H9 (cell line): ENCODE measurements around the gene PJA1. TPM values are rescaled to one million over a fixed set of nuclear protein-coding genes. Genes with fewer than 3 reads are reported as not detected.

Experiments used
- DNase-seq: peaks from one replicate; pipeline ENCODE4 v3.0.0-alpha.2; 2017
- H2AFZ ChIP-seq: one replicate; pipeline ENCODE4 v1.6.1; 2013; ENCODE audit warnings: mild to moderate bottlenecking, low read length, control low read depth, moderate library complexity
- H2AK5ac ChIP-seq: 2 replicates; pipeline ENCODE4 v1.6.1; 2013; ENCODE audit warnings: low read length, control low read depth, mixed read lengths; ENCODE audit not compliant: insufficient read length
- H2BK120ac ChIP-seq: one replicate; pipeline ENCODE4 v1.6.1; 2013; ENCODE audit warnings: low read depth, mild to moderate bottlenecking, low read length, control low read depth, inconsistent platforms; ENCODE audit not compliant: poor library complexity, severe bottlenecking
- H2BK12ac ChIP-seq: 2 replicates; pipeline ENCODE4 v1.6.1; 2013; ENCODE audit warnings: low read length, control low read depth, mixed read lengths, low read depth; ENCODE audit not compliant: insufficient read length
- H2BK15ac ChIP-seq: 2 replicates; pipeline ENCODE4 v1.6.1; 2013; ENCODE audit warnings: low read depth, low read length, control low read depth
- H2BK20ac ChIP-seq: one replicate; pipeline ENCODE4 v1.6.1; 2013; ENCODE audit warnings: low read depth, mild to moderate bottlenecking, low read length, control low read depth, inconsistent platforms; ENCODE audit not compliant: poor library complexity, severe bottlenecking
- H2BK5ac ChIP-seq: 2 replicates; pipeline ENCODE4 v1.6.1; 2013; ENCODE audit warnings: low read length, control low read depth, mixed read lengths; ENCODE audit not compliant: insufficient read length
- H3K14ac ChIP-seq: 2 replicates; pipeline ENCODE4 v1.6.1; 2013; ENCODE audit warnings: low read length, control low read depth; ENCODE audit not compliant: insufficient read depth
- H3K18ac ChIP-seq: 2 replicates; pipeline ENCODE4 v1.6.1; 2013; ENCODE audit warnings: low read depth, mild to moderate bottlenecking, mixed read lengths, low read length, control low read depth; ENCODE audit not compliant: insufficient read length
- H3K23ac ChIP-seq: 2 replicates; pipeline ENCODE4 v1.6.1; 2013; ENCODE audit warnings: low read length, control low read depth, mixed read lengths, low read depth; ENCODE audit not compliant: insufficient read length
- H3K23me2 ChIP-seq: 2 replicates; pipeline ENCODE4 v1.6.1; 2013; ENCODE audit warnings: low read depth, mild to moderate bottlenecking, mixed read lengths, low read length, control low read depth; ENCODE audit not compliant: insufficient read length, poor library complexity, severe bottlenecking
- H3K27ac ChIP-seq: 2 replicates; pipeline ENCODE4 v1.5.1; 2013; ENCODE audit warnings: low read length, control low read depth, mixed read lengths, low read depth; ENCODE audit not compliant: insufficient read length
- H3K27me3 ChIP-seq: 2 replicates; pipeline ENCODE4 v1.6.1; 2013; ENCODE audit warnings: low read length, control low read depth, inconsistent platforms; ENCODE audit not compliant: insufficient read depth
- H3K4ac ChIP-seq: 2 replicates; pipeline ENCODE4 v1.6.1; 2013; ENCODE audit warnings: low read depth, mild to moderate bottlenecking, control low read depth, inconsistent platforms, low read length, moderate library complexity
- H3K4me1 ChIP-seq: 2 replicates; pipeline ENCODE4 v1.6.1; 2013; ENCODE audit warnings: low read length, control low read depth, inconsistent platforms; ENCODE audit not compliant: insufficient read depth
- H3K4me2 ChIP-seq: 2 replicates; pipeline ENCODE4 v1.6.1; 2013; ENCODE audit warnings: low read length, control low read depth, mixed read lengths; ENCODE audit not compliant: insufficient read length, insufficient read depth
- H3K56ac ChIP-seq: 2 replicates; pipeline ENCODE4 v1.6.1; 2013; ENCODE audit warnings: low read depth, mild to moderate bottlenecking, mixed read lengths, low read length, control low read depth; ENCODE audit not compliant: insufficient read length
- H3K79me1 ChIP-seq: 2 replicates; pipeline ENCODE4 v1.6.1; 2013; ENCODE audit warnings: low read depth, mild to moderate bottlenecking, moderate library complexity, low read length, control low read depth, inconsistent platforms; ENCODE audit not compliant: insufficient read depth, poor library complexity, severe bottlenecking
- H3K79me2 ChIP-seq: 2 replicates; pipeline ENCODE4 v1.6.1; 2013; ENCODE audit warnings: low read length, control low read depth, inconsistent platforms; ENCODE audit not compliant: insufficient read depth
- H3K9ac ChIP-seq: 2 replicates; pipeline ENCODE4 v1.6.1; 2013; ENCODE audit warnings: low read length, control low read depth, mixed read lengths; ENCODE audit not compliant: insufficient read length; ENCODE audit errors: extremely low read depth
- H3K9me3 ChIP-seq: one replicate; pipeline ENCODE4 v1.6.1; 2013; ENCODE audit warnings: low read depth, low read length, inconsistent platforms; ENCODE audit not compliant: control insufficient read depth
- H3T11ph ChIP-seq: one replicate; pipeline ENCODE4 v1.6.1; 2013; ENCODE audit warnings: mild to moderate bottlenecking, low read length, control low read depth, inconsistent platforms
- H4K20me1 ChIP-seq: one replicate; pipeline ENCODE4 v1.6.1; 2013; ENCODE audit not compliant: control insufficient read depth, insufficient read length, insufficient read depth
- H4K5ac ChIP-seq: 2 replicates; pipeline ENCODE4 v1.6.1; 2013; ENCODE audit warnings: low read depth, mild to moderate bottlenecking, mixed read lengths, low read length, control low read depth; ENCODE audit not compliant: insufficient read length
- H4K8ac ChIP-seq: replicated peaks from 2 replicates; pipeline ENCODE4 v1.6.1; 2013; ENCODE audit warnings: low read length, control low read depth, mixed read lengths, low read depth; ENCODE audit not compliant: insufficient read length
- H4K91ac ChIP-seq: 2 replicates; pipeline ENCODE4 v1.6.1; 2013; ENCODE audit warnings: low read depth, mild to moderate bottlenecking, moderate library complexity, mixed read lengths, low read length, control low read depth; ENCODE audit not compliant: insufficient read length
- H3K27ac Mint-ChIP-seq, 3 experiments: 2 replicates in 2 of 3; 3 replicates in 1 of 3; pipeline ENCODE4 v1.8.0; 2020 to 2021; ENCODE audit warnings: mixed read lengths in 3 of 3, mild to moderate bottlenecking in 1 of 3, moderate library complexity in 1 of 3
- H3K27me3 Mint-ChIP-seq: 2 replicates; pipeline ENCODE4 v1.8.0; 2021; ENCODE audit warnings: low read depth, mild to moderate bottlenecking, moderate library complexity, mixed read lengths
- H3K36me3 Mint-ChIP-seq, 3 experiments: 2 replicates in 2 of 3; 3 replicates in 1 of 3; pipeline ENCODE4 v1.8.0; 2020 to 2021; ENCODE audit warnings: low read depth in 3 of 3, mixed read lengths in 3 of 3; ENCODE audit not compliant: insufficient read depth in 1 of 3
- H3K4me1 Mint-ChIP-seq, 2 experiments: 2 replicates each; pipeline ENCODE4 v1.8.0; 2020; ENCODE audit warnings: mixed read lengths in 2 of 2
- H3K4me3 Mint-ChIP-seq, 2 experiments: 2 replicates in 1 of 2; 3 replicates in 1 of 2; pipeline ENCODE4 v1.8.0; 2020 to 2021; ENCODE audit warnings: mild to moderate bottlenecking in 2 of 2, mixed read lengths in 2 of 2, moderate library complexity in 1 of 2
- H3K9me3 Mint-ChIP-seq, 2 experiments: 2 replicates in 1 of 2; 3 replicates in 1 of 2; pipeline ENCODE4 v1.8.0; 2020; ENCODE audit warnings: mild to moderate bottlenecking in 2 of 2, mixed read lengths in 2 of 2, moderate library complexity in 1 of 2
- WGBS: extraction: QIAGEN DNeasy Blood & Tissue Kit; methylation state at CpG from one replicate; pipeline ENCODE4 v1.1.7; 2013; ENCODE audit warnings: missing lambda C conversion rate, low lambda C conversion rate, mixed read lengths; ENCODE audit not compliant: insufficient read length; ENCODE audit errors: extremely low coverage; 5-methylcytosine and 5-hydroxymethylcytosine counted together
- total RNA-seq: library from RNA; stranded (reverse); gene quantifications from 2 replicates; pipeline ENCODE4 v1.2.1, GENCODE V29; 2021
- TF ChIP-seq, protein P1 (sequence below): fragments of 200-600 bp; sonication (generic); conservative IDR thresholded peaks from 3 replicates; pipeline ENCODE4 v1.8.0; 2021; ENCODE audit warnings: antibody characterized with exemption, mild to moderate bottlenecking

The PJA1 gene
- total RNA-seq, 1 experiment from 2014 or later = 41.4 TPM

DNA sequence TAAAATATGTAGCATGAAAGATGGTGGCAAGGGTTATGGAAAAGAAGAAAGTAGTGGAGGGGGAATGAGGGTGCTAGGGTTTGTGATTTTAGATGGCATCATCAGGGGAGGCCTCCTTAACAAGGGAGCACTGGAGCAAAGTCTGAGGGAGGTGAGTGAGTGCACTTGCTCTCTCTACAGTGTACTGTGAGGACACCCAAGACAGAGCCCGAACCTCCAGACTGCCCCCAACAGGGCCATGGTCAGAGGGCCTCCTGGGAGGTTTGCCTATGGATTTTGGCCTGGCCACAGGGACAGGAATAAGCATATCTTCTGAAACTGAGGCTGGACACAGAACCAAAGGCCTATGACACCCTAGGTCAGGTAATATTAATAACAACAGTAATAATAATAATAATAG lies 21.4 kb upstream of the PJA1 start:
- H3K23ac ChIP-seq = no peak overlapping the region
- H3K14ac ChIP-seq = no peak overlapping the region
- no CpG with 5 or more reads among the region's 1 CpG for WGBS
- H3K4me1 ChIP-seq = no peaks in the 10 kb centered on the region
- no peak overlapping the region for H2BK120ac ChIP-seq
- H3K27me3 Mint-ChIP-seq = peaks cover 20% of the 10 kb centered on the region
- no peaks in the 10 kb centered on the region for H3K79me2 ChIP-seq
- H3K27ac ChIP-seq = no peak overlapping the region
- H3K9me3 ChIP-seq = no peaks in the 10 kb centered on the region
- H4K8ac ChIP-seq = no peak overlapping the region
- no peak overlapping the region for H3K4ac ChIP-seq
- no peak overlapping the region for H2BK12ac ChIP-seq
- no peak overlapping the region for H2AK5ac ChIP-seq
- H3K27ac Mint-ChIP-seq = no peak overlapping the region
- no peak overlapping the region for H2AFZ ChIP-seq
- H3K4me1 Mint-ChIP-seq = peaks cover 6 to 10% of the 10 kb centered on the region in 2 experiments
- no peaks in the 10 kb centered on the region for H3K79me1 ChIP-seq
- H3K9ac ChIP-seq = no peak overlapping the region
- TF ChIP-seq, protein P1, sequence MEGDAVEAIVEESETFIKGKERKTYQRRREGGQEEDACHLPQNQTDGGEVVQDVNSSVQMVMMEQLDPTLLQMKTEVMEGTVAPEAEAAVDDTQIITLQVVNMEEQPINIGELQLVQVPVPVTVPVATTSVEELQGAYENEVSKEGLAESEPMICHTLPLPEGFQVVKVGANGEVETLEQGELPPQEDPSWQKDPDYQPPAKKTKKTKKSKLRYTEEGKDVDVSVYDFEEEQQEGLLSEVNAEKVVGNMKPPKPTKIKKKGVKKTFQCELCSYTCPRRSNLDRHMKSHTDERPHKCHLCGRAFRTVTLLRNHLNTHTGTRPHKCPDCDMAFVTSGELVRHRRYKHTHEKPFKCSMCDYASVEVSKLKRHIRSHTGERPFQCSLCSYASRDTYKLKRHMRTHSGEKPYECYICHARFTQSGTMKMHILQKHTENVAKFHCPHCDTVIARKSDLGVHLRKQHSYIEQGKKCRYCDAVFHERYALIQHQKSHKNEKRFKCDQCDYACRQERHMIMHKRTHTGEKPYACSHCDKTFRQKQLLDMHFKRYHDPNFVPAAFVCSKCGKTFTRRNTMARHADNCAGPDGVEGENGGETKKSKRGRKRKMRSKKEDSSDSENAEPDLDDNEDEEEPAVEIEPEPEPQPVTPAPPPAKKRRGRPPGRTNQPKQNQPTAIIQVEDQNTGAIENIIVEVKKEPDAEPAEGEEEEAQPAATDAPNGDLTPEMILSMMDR = no peak
- peaks cover 0 to 4% (median 0%) of the 10 kb centered on the region in 3 experiments; a peak in 1 of 7 replicates for H3K36me3 Mint-ChIP-seq
- no peak overlapping the region for H3K56ac ChIP-seq
- no peaks in the 10 kb centered on the region for H4K20me1 ChIP-seq
- no peak overlapping the region for H4K91ac ChIP-seq
- H3K4me3 Mint-ChIP-seq = no peak overlapping the region
- no peak overlapping the region for H3K18ac ChIP-seq
- DNase-seq = no peak
- no peaks in the 10 kb centered on the region for H3K27me3 ChIP-seq
- H4K5ac ChIP-seq = no peak overlapping the region
- peaks cover 60 to 68% of the 10 kb centered on the region in 2 experiments for H3K9me3 Mint-ChIP-seq
- H3T11ph ChIP-seq = no peak overlapping the region
- no peak overlapping the region for H2BK15ac ChIP-seq
- H3K4me2 ChIP-seq = no peak overlapping the region
- H2BK5ac ChIP-seq = no peak overlapping the region
- no peak overlapping the region for H2BK20ac ChIP-seq
- no peaks in the 10 kb centered on the region for H3K23me2 ChIP-seq
